Adrenal gland (tissue), 12 donors: ENCODE measurements around the gene RNF40. TPM values are rescaled to one million over a fixed set of nuclear protein-coding genes. Genes with fewer than 3 reads are reported as not detected.

ENCODE experiments used
- DNase-seq, 7 donors: peaks; one replicate each; pipeline ENCODE4 v3.0.0-alpha.2; 2019 to 2020
- H3K27ac ChIP-seq, 5 donors: fragments of 200-600 bp; sonication (generic) in 4 of 5; 1 replicate in 3 of 5; 2 replicates in 2 of 5; pipeline versions ENCODE4 v1.5.1 to v1.8.0; 2016 to 2020; ENCODE audit warnings: mild to moderate bottlenecking in 1 of 5
- H3K27me3 ChIP-seq: fragments of 200-600 bp; 2 replicates; pipeline ENCODE4 v1.8.0; 2021
- H3K36me3 ChIP-seq, 2 donors: fragments of 200-600 bp; replicated peaks in 1 of 2; 1 replicate in 1 of 2; 2 replicates in 1 of 2; pipeline versions ENCODE4 v1.5.1 to v1.8.0; 2018 to 2022
- H3K4me1 ChIP-seq, 2 donors: fragments of 200-600 bp; replicated peaks in 1 of 2; 1 replicate in 1 of 2; 2 replicates in 1 of 2; pipeline versions ENCODE4 v1.5.1 to v1.8.0; 2018 to 2021
- H3K4me3 ChIP-seq, 4 donors: fragments of 200-600 bp; sonication (generic) in 3 of 4; one replicate each; pipeline ENCODE4 v1.5.1; 2016 to 2018
- H3K9me3 ChIP-seq, 3 donors: fragments of 200-600 bp; sonication (generic) in 1 of 3; replicated peaks in 1 of 3; 1 replicate in 2 of 3; 2 replicates in 1 of 3; pipeline versions ENCODE4 v1.5.1 to v1.8.0; 2016 to 2021
- POLR2A ChIP-seq, 2 donors: fragments of 450-650 bp; IDR thresholded peaks; one replicate each; pipeline ENCODE4 v1.6.1; 2017; ENCODE audit warnings: antibody characterized with exemption in 2 of 2, mild to moderate bottlenecking in 2 of 2, moderate library complexity in 1 of 2
- WGBS, 4 donors: extraction: QIAGEN DNeasy Blood & Tissue Kit in 2 of 4; methylation state at CpG; one replicate each; pipeline versions ENCODE4 v1.1.5 to v1.1.7; 2013 to 2017; 5-methylcytosine and 5-hydroxymethylcytosine counted together
- intact Hi-C, 2 donors: fragments of 100-400 bp; cut with DNase I; formaldehyde crosslinking; loops; one replicate each; pipeline versions ENCODE4 v1.14.1 to v1.15.0; 2022 to 2023
- polyA plus RNA-seq, 3 donors: library from polyadenylated mRNA; stranded (reverse); fragments of 200-250 nt in 2 of 3; fragments of 350-450 nt in 1 of 3; fragmentation: Illumina TruSeq in 1 of 3; extraction: RNeasy Lipid Tissue Mini Kit (QIAGEN cat#74804) in 1 of 3; gene quantifications; one replicate each; pipeline ENCODE4 v1.2.3, GENCODE V29; 2013 to 2014
- total RNA-seq, 9 donors: library from RNA; depleted of rRNA in 4 of 9; stranded (reverse); fragments of >200 nt in 4 of 9; fragments of 120-200 nt in 1 of 9; fragmentation: NEBNext Ultra II Directional in 1 of 9; extraction: Animal tissue kit (Norgen Biotek cat#: 25700) in 1 of 9; gene quantifications; one replicate each; pipeline versions ENCODE4 v1.1.0 to v1.2.4, GENCODE V29; 2013 to 2023
- TF ChIP-seq, protein P1 (sequence below), 6 experiments: fragments of 450-650 bp in 4 of 6; fragments of 200-600 bp in 2 of 6; sonication (generic) in 1 of 6; IDR thresholded peaks; 1 replicate in 5 of 6; 2 replicates in 1 of 6; pipeline versions ENCODE4 v1.5.1 to v1.8.0; 2016 to 2021; ENCODE audit warnings: antibody characterized with exemption in 6 of 6, mild to moderate bottlenecking in 2 of 6, moderate library complexity in 1 of 6
- donor health status: healthy with polysubstance abuse.
- donor health status: Bipolar disorder and iron deficiency.
- donor health status: DM: yes; HTN: yes; CAD: no.
- donor health status: DM: no; HTN: no; CAD: no.
- donor health status: DM: no; HTN: no; CAD: no.
- donor health status: DM: yes; HTN: yes; CAD: no.

RNF40 gene
- total and polyA plus RNA-seq, 12 donors: 86.9 to 164 (median 114) TPM

DNA sequence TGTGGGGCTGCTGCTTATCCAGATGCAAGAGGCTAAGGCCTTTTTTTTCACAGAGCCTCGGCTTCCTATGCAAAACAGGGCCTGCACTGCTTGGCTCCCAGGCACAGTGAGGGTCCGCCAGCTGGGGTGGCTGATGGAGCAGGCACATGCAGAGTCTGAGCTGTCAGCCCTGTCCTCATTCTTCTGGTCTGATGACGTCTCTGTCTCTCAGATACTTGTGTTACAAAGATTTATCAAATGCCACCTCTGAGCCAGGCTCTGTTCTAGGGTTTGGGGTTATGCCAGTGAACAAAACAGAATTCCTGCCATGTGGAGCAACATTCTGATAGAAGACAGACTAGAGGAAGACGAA is 4.8 kb downstream of the RNF40 start:
- Histone ChIP-seq H3K27ac (no peak overlapping the region), H3K4me1 (peaks cover 14 to 20% of the 10 kb centered on the region in 2 donors), H3K36me3 (peaks cover 0 to 83% of the 10 kb centered on the region in 2 donors), H3K4me3 (no peak overlapping the region), H3K27me3 (no peaks in the 10 kb centered on the region), H3K9me3 (no peaks in the 10 kb centered on the region)
- no peak for TF ChIP-seq POLR2A (IDR thresholded peaks at IDR 0.05)
- TF ChIP-seq, protein P1, sequence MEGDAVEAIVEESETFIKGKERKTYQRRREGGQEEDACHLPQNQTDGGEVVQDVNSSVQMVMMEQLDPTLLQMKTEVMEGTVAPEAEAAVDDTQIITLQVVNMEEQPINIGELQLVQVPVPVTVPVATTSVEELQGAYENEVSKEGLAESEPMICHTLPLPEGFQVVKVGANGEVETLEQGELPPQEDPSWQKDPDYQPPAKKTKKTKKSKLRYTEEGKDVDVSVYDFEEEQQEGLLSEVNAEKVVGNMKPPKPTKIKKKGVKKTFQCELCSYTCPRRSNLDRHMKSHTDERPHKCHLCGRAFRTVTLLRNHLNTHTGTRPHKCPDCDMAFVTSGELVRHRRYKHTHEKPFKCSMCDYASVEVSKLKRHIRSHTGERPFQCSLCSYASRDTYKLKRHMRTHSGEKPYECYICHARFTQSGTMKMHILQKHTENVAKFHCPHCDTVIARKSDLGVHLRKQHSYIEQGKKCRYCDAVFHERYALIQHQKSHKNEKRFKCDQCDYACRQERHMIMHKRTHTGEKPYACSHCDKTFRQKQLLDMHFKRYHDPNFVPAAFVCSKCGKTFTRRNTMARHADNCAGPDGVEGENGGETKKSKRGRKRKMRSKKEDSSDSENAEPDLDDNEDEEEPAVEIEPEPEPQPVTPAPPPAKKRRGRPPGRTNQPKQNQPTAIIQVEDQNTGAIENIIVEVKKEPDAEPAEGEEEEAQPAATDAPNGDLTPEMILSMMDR (IDR thresholded peaks at IDR 0.05): no peak
- intact Hi-C loops: no loop called here
- DNase-seq: no peak
- WGBS, 4 donors: 67 to 79% (median 73%) methylated on average over 3 to 4 of the region's 4 CpGs

DNA sequence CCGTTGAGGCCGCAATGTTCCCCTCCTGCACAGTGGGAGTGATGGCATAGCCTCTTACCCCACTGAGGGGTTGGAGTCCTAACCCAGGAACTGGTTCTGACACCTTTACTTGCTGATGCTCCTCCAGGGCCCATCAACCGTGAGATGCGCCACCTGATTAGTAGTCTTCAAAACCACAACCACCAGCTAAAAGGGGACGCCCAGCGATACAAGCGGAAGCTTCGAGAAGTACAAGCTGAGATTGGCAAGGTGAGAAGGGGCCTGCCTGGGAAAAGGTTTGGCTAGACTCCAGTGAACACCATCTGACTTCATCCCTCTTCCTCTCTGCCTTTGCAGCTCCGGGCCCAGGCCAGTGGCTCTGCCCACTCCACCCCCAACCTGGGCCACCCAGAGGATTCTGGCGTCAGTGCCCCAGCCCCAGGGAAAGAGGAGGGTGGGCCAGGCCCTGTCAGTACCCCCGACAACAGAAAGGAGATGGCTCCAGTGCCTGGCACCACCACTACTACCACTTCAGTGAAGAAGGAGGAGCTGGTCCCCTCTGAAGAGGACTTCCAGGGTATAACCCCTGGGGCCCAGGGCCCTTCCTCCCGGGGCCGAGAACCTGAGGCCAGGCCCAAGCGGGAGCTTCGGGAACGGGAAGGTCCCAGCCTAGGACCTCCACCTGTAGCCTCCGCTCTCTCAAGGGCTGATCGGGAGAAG is 5.8 kb downstream of the RNF40 start:
- intact Hi-C loops: no loop called here
- DNase-seq: no peak
- no peaks in the 10 kb centered on the region for H3K9me3 ChIP-seq
- H3K4me1 ChIP-seq: peaks cover 12 to 15% of the 10 kb centered on the region in 2 donors
- TF ChIP-seq, protein P1 (IDR thresholded peaks at IDR 0.05): no peak
- no peak for TF ChIP-seq POLR2A (IDR thresholded peaks at IDR 0.05)
- no peaks in the 10 kb centered on the region for H3K27me3 ChIP-seq
- WGBS, 4 donors: 91 to 94% (median 92%) methylated on average over 13 to 18 of the region's 18 CpGs
- peaks cover 0 to 93% of the 10 kb centered on the region in 2 donors for H3K36me3 ChIP-seq
- H3K27ac ChIP-seq: no peak overlapping the region
- no peak overlapping the region for H3K4me3 ChIP-seq

DNA sequence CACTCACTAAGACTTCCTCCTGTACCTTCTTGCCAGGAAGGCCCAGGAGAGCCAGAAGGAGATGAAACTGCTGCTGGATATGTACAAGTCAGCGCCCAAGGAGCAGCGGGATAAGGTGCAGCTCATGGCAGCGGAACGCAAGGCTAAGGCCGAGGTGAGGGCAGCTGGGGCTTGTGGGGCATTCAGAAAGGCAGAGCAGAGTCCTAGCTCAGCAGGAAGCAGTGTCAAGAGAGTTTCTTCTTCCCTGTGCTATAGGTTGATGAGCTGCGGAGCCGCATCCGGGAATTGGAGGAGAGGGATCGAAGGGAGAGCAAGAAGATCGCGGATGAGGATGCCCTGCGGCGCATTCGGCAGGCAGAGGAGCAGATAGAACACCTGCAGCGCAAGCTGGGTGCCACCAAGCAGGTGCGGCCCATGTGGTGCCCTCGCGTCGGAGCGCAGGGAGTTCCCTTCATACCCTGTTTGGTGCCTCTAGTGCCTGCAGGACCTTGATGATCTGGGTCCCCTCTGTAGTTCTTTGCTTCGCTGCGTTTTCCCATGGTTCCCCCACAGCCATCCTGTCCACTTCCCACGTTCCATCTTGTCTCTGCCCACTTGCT is 6.6 kb downstream of the RNF40 start:
- H3K27ac ChIP-seq: no peak overlapping the region
- TF ChIP-seq, protein P1 (IDR thresholded peaks at IDR 0.05): no peak
- TF ChIP-seq POLR2A (IDR thresholded peaks at IDR 0.05): no peak
- DNase-seq: no peak
- intact Hi-C loops: no loop called here
- H3K9me3 ChIP-seq: no peaks in the 10 kb centered on the region
- 92 to 94% (median 94%) methylated on average over 22 to 23 of the region's 23 CpGs for WGBS, 4 donors
- H3K27me3 ChIP-seq: no peaks in the 10 kb centered on the region
- H3K4me1 ChIP-seq: peaks cover 4 to 8% of the 10 kb centered on the region in 2 donors
- H3K36me3 ChIP-seq: peaks cover 0 to 100% of the 10 kb centered on the region in 2 donors
- H3K4me3 ChIP-seq: no peak overlapping the region

GRCh38 chr16:30769379-30770089 is 7.4 kb downstream of the RNF40 start:
- TF ChIP-seq POLR2A (IDR thresholded peaks at IDR 0.05): no peak
- TF ChIP-seq, protein P1 (IDR thresholded peaks at IDR 0.05): no peak
- no peak for DNase-seq
- Histone ChIP-seq H3K4me3 (no peak overlapping the region), H3K9me3 (no peaks in the 10 kb centered on the region), H3K36me3 (peaks cover 0 to 100% of the 10 kb centered on the region in 2 donors), H3K27ac (no peak overlapping the region), H3K4me1 (peaks cover 0 to 1% of the 10 kb centered on the region in 2 donors), H3K27me3 (no peaks in the 10 kb centered on the region)
- WGBS, 4 donors: 91 to 96% (median 95%) methylated on average over 12 to 17 of the region's 17 CpGs
- intact Hi-C loops: no loop called here
